GM18526 (cell line): Measurements from ENCODE around the gene SPAG9.

Experiments
- POLR2A ChIP-seq: IDR thresholded peaks from 3 replicates; pipeline ENCODE4 v1.6.1; 2011; ENCODE audit not compliant: insufficient read length; ENCODE audit errors: extremely low read depth

SPAG9 gene

GRCh38 chr17:51034800-51035199 is 85.9 kb downstream of the SPAG9 start:
- TF ChIP-seq POLR2A = no peak

DNA sequence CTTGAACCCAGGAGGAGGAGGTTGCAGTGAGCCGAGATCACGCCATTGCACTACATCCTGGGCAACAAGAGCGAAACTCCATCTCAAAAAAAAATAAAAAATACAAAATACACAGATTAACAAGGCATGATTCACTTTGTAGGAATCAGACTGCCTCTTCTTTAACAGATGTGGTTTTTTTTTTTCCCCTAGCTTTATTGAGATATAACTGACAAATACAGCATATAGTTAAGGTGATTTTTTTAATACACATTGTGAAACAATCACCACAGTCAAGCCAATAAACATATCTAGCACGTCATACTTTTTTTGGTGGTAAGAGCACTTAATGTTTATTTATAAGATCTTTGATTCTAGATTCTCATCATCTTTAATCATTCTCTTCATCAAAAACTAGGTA is 87.8 kb downstream of the SPAG9 start:
- no peak for TF ChIP-seq POLR2A

GRCh38 chr17:51029568-51030463 is 90.9 kb downstream of the SPAG9 start:
- TF ChIP-seq POLR2A = no peak

DNA sequence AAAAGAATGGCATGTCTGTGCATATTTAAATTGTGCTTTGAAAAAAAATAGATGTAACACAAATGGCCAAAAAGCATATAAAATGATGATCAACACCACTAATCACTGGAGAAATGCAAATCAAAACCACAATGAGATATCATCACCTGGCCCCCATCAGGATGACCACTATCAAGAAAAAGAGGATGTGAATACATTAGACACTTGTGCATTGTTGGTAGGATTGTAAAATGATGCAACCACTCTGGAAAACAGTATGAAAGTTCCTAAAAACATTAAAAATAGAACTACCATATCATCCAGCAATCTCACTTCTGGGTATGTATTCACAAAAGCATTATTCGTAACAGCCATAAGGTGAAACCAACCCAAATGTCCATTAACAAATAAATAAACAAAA is 91.5 kb downstream of the SPAG9 start:
- TF ChIP-seq POLR2A = no peak

DNA sequence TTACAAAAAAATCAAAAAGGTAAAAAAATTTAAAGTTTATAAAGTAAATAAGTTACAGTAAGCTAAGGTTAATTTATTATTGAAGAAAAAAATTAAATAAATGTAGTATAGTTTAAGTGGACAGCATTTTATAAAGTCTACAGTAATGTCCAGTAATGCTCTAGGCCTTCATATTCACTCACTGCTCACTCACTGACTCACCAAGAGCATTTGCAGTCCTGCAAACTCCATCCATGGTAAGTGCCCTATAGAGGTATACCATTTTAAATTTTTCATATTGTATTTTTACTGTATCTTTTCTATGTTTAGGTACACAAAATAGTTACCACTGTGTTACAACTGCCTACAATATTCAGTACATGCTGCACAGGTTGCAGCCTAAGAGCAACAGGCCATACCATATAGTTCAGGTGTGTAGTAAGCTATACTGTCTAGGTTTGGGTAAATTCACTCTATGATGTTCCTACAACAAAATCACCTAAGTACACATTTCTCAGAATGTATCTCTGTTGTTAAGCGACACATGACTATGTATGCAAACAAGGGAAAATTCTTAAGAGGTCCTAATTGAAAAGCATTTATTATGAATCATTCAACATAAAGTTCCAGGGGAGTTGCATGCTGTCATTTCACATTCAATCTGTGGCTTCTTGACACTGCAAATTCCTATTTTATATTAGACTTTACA is 92.3 kb downstream of the SPAG9 start:
- no peak for TF ChIP-seq POLR2A

GRCh38 chr17:51018541-51018940 is 102.1 kb downstream of the SPAG9 start:
- TF ChIP-seq POLR2A = no peak

- TF ChIP-seq POLR2A = no peak
Observed at GRCh38 chr17:51017270-51017669, 103.4 kb downstream of the SPAG9 start.

DNA sequence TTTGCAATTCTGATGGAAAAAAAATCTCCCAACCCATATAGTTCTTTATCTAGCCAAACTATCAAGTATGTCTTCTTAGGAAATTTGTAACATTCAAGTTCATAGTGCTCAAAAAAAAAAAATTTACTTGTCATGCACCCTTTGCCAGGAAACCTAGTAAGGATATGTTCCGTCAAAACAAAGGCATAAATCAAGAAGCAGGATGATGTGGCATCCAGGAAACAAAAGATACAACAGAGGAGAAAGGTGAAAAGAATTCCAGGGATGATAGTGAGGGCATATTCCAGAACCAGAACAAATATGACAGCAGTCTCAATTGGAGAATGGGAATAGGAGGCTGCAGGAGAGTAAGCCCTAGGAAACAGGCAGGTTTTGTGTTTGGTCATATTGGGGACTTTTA is 104.6 kb downstream of the SPAG9 start:
- TF ChIP-seq POLR2A = no peak

DNA sequence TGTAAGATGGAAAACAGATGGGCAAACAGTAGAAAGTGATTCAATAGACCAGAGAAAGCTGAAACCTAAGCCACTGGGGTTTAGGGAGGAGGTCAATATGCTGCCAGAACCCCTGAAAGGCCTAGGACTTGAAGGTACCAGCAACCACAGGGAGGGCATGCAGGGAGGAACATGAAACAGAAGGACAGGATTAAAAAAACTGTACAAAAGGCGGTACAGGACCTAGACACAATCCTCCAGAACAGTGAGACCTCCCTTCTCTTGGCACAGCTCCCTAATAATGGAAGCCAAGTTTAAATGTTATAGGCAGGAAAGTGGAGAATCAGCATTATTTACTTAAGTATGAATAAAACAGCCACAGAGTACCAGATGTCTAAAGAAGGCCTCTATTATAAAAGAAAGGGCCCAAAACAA is 105.5 kb downstream of the SPAG9 start:
- TF ChIP-seq POLR2A = no peak

- TF ChIP-seq POLR2A = no peak
Observed at GRCh38 chr17:51014129-51014528, 106.5 kb downstream of the SPAG9 start.

DNA sequence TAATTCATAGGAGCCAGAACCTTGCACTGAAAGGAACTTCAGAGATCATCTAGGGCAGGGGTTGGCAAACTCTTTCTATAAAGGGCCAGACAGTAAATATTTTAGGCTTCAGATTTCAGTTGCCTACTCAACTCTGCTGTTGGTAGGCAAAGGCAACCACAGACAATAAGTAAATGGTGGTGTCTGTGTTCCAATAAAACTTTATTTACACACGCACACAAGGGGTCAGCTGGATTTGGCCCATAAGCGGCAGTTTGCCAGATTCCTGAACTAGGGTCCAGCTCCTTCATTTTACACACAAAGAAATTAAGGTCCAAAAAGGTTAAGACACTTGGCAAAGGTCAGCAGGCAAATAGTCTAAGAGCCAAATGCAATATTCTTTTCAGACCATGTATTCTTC is 107.3 kb downstream of the SPAG9 start:
- no peak for TF ChIP-seq POLR2A

- no peak for TF ChIP-seq POLR2A
Observed at GRCh38 chr17:51012538-51012937, 108.1 kb downstream of the SPAG9 start.

DNA sequence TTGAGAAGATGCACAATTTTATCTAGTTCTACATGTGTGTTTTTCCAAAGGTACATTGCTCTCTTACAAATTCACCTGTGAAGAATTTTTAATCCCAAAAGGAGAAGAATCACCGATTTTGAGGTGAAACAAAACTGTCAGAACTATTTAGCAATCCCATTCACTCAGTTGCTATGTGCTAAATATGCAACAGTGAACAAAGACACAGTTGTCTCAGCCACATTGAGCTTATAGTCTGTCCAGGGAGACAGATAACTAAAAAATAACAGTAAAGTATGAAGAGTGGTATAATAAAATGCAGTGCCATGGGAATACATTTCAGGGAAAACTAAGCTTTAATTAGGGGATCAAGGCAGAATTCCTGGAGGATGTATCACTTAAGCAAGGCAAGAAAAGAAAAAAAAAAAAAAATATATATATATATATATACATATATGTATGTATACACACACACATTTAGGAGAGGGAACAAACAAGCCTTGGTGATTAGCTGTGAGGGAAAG is 110.4 kb downstream of the SPAG9 start:
- no peak for TF ChIP-seq POLR2A

- no peak for TF ChIP-seq POLR2A
Observed at GRCh38 chr17:51006601-51007000, 114.1 kb downstream of the SPAG9 start.

GRCh38 chr17:51005768-51006167 is 114.9 kb downstream of the SPAG9 start:
- no peak for TF ChIP-seq POLR2A

- no peak for TF ChIP-seq POLR2A
Observed at GRCh38 chr17:51004249-51004648, 116.4 kb downstream of the SPAG9 start.

GRCh38 chr17:51000835-51001638 is 119.6 kb downstream of the SPAG9 start:
- no peak for TF ChIP-seq POLR2A
